NCI-H345 treated with DMSO at 0.1 percent for 48 hours (cell line): ENCODE results near the gene WDR48.

ENCODE experiments used
- DNase-seq: peaks from one replicate; lab custom pipeline; 2025; ENCODE audit not compliant: unreplicated experiment; lab: John Stamatoyannopoulos, UW

The WDR48 gene

DNA sequence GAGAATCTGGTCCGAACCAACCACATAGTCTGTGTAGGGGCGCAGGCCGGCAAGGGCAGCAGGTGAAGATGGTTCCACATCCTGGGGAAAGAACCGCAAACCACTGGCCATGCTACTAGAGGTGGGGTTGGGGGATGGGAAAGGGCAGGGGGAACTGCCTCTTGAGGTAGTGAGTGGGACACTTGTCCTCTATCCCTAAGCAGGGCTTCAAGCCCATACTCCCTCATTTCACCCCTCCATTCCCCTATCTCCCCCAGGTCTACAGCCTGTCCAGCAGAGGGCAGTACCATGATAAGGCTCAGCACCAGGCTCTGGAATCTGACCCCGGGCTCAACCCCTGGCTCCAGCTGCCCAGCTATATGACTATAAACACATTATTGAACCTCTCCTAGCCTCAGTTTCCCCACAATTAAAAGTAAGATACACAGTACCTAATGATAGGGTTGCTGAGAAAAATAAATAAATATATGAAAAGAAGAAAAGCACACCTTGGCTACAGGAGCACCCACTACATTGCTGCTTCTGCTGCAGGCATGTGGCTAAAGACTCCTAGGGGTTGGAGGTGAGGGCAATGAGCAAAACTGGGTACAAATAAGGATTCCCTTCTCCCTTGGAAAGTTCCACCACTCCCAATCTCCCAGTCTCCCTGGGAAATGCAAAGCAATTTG lies 49.3 kb downstream of the WDR48 start:
- DNase-seq = no peak

DNA sequence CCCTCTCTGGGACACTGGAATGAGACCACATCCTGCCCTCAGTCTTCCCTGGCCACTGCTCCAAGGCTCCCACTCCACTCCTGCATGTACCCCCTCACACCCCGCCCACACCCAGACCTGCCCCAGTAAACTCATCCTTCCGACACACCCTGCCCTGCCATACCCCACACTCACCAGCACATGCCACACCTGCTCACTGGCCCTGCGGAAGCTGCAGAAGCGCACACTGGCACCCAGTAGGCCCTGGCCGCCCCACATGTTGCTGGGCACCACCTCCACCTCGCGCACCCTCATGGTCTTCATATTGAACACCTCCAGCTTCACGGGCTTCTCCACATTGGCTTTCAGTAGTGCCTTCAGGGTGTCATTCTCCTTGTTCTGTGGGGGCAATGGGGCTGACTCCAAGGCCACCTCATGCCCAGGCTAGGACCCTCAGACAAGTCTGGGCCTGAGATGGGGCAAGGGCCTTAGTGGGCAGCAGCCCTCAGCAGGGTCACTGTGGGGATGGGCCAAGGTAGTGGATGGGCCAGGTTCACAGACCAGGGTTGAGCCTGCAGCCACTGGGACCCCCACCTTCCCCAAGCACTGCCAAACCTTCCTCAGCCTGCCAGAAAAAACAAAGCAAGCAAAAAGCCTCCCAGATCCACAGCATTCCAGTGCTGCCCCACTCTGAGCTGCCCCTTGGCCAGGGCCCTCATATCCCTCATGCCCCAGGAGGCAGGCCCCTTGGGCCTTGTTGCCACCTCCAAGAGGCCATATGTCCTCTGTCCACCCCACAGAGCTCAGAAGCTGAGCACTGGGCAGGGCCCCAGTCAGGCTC lies 50.9 kb downstream of the WDR48 start:
- no peak for DNase-seq

DNA sequence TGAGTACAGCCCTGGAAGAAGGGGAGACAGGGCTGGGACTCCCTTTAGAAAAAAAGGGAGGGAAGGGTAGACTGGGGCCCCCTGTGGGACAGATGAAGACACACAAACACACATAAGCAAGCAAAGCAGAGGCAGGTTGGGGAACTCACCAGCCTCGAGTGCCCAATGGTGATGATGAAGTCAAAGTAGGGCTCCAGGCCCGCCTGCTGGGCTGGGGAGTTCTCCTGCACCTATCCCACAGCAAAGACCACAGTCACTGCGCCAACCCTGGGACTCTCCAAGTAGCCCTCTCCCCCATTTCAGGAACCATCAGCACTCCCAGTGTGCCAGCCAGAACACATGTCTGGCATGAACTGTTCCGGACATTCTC lies 51.5 kb downstream of the WDR48 start:
- no peak for DNase-seq

DNA sequence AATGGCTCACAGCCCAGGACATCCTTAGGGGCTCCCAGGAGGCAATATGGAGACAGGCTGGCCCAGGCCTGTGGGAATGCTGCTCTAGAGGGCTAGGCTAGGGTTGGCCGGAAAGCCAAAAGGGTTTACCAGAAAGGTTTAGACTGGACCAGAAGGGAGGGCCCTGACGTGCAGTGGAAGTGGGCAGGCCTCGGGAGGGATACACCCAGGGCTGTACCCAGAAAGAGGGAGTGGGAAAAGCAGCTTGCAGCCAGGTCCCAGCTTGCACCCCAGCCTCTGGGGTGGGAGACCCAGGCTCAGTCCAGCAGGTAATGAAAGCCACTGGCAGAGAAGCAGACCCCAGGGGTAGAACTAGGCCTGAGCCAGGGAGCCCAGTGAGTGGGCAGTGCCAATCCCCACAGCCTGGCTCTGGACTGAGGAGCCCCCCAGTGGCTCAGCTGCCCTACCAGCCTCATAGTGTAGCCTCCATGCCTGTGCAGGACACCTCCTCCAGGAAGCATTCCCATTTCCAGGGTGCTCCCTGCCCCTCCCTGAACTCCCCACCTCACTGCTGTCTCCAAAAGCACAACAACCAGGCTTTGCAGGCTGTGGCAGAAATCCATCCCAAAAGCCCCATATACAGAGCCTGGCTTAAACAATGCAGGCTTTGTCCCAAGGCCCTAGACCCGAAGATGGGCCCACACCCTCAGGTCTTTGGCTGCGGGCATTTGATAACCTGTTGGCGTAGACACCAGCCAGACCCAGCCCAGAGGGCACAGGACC lies 52.2 kb downstream of the WDR48 start:
- no peak for DNase-seq

DNA sequence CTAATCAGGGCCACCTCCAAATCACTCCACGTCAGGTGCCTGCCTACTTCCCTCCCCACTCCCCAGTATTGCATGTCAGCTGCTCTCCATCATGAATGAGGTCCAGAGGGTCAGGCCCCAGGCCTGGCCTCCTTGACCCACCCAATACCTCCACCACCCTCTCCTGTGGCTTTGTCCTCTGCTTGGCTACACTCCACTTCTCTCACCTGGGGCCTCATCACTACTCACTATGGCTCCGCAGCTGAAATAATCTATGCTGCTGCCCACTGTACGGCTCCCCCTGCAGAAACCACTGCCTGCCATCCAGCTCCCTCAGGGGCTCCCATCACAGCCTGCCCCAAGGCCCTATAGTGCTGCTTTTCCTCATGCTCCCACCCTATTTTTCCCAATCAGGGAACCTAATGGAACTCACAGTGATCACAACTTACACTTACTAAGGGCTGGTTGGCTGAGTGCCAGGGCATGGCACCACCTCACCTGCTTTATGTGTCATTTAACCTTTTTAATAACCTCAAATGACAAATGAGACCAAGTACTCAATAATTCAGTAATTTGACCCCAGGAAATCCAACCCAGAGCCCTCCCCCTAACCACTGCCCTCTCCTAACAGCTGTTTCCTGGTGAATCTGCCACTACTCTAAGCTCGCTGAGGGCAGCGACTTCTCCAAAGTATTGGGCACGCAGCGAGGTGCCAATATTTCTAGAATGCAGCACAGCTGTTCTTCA lies 53.3 kb downstream of the WDR48 start:
- no peak for DNase-seq

DNA sequence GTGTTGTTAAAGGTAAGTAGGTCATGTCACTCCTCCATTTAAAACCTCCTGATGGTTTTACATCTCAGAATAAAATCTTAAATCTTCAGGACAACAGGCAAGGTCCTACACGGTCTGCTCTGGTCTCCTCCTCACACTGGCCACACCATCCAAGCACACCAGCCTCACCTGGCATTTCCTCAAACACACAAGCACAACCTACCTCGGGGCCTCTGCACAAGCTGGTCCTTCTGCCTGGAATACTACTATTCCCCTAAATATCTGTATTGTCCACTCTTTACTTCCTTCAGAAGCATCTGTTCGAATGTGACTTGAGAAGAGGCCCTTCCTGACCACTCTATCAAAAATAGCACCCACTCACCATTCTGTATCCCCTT lies 53.9 kb downstream of the WDR48 start:
- no peak for DNase-seq

DNA sequence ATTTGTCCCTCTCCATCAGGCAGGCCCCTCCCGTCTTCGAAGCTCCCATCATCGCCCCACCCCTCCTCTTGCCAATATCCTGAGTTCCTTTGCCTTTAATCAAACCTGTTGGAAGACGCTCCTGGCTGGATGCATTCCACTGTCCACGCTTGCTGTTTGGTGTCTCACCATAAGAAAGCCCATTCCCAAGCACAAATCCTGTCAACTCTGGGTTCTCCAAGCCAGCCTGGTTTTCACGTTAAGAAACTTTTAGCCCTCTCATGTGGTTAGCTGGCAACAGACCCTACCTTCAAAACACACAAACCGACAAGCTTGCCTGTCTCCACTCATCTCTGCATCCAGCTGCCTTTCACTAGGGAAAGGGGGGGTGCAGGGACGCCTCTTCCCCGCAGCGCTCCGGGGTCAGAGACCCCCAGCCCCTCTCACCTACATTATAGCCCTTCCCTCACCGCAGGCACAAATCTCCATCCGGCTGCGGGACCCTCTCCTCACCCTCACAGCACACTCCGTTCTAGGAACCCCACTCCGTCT lies 54.5 kb downstream of the WDR48 start:
- no peak for DNase-seq

DNA sequence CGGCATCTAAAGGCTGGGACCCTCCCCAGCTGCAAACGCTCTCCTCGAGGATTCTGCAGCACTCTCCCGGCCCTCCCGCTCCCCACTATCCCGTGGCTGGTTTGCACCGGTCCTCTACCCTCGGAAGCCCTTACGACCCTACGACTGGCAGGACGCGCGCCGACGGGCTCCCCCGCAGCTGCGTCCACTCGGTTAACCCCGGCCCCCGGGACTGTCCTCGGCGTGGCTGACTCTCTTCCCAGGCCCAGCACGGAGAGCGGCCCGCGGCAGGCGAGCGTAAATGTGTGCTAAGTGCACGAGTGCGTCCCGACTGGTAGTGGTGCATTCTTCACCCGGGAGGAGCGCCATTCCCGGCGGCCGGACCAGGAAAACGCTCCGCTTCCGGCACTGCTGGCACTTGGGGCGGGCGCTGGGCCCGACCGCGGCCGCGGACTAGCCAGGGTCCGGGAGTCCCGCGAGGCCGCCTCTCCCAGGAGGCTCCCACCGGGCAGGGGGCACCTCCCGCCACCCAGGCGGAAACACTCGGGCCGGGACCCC lies 55.1 kb downstream of the WDR48 start:
- no peak for DNase-seq

DNA sequence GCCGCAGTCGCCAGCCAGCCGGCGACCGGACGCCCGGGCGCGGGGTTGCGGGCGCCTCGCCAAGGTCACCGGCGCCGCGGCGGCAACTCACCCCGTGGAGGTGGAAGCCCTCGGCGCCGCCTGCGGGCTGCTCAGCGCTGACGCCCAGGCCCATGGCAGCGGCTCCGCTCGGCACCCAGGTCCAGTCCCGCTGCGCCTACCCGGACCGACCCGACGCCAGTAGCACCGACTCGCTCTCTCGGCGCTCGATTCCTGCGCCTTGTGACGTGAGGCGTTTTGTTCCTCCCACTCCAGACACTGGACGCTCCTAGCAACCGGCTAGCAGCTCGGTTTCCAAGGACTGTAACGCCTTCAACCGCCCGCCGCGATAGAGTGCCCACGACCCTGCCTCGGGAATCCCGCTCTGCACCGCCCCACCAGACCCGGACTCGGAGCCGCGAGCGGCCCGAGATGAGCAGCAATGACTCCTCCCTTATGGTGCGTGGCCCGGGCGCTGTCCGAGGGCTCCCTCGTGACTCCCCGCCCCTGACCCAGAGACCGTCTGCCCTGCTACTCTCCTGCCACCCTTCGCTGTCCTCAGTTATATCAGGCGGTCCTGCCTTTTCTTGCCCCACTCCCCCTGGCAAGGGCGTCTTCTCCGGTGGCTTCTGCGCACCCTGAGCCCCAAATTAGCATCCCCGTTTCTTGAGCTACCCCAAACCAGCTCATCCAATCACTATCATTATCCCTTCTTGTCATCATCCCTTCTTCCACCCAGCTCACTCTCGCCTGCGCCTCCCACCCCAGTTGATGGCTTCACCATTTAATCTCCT lies 55.8 kb downstream of the WDR48 start, which contains the start of the genes GORASP1 and TTC21A:
GORASP1 (minus strand) TSS at position 240 of the 812 bp plus-strand sequence; CDS start at position 154, 86 bp downstream.
TTC21A (plus strand) TSS at position 293 of the 812 bp plus-strand sequence; CDS start at position 451, 158 bp downstream.
- peak; percentile 56 for DNase-seq

DNA sequence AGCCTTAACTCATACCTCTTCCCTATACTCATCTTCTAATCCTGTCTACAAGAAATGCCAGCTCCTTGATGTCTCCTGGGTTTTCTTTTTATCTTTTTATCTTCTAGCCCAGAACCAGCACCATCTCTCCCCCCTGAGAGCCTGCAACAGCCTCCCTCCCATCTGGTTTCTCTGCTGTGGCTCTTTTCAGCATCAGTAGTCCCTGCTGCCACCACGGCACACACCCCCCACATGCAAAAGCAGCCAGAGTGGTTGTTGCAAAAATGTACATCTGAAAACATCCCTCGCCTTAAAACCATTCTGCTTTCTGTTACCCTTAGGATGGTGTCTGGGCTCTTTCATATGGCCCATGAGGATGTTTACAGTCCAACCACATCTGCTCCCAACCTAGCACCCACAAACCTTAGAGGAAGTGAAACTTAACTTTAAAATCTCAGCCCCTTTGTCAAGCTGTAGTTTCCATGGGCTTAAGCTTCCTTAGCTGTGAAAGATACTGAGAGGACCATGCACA lies 56.4 kb downstream of the WDR48 start:
- DNase-seq = no peak

DNA sequence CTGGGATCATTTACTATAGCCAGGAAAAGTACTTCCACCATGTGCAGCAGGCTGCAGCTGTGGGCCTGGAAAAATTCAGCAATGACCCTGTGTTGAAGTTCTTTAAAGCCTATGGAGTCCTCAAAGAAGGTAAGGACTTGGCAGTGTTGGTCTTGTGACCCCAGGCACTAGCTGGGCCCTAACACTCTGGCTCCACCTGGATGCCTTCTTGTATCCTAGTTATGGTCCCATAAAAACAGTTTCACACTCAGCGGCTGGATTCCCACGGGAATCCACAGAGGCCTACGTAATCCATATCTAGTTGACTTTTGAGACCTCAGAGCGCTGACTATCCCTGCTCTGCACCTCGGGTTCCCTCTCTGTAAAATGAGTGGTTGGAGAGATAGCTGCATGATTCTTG lies 57.3 kb downstream of the WDR48 start:
- no peak for DNase-seq

DNA sequence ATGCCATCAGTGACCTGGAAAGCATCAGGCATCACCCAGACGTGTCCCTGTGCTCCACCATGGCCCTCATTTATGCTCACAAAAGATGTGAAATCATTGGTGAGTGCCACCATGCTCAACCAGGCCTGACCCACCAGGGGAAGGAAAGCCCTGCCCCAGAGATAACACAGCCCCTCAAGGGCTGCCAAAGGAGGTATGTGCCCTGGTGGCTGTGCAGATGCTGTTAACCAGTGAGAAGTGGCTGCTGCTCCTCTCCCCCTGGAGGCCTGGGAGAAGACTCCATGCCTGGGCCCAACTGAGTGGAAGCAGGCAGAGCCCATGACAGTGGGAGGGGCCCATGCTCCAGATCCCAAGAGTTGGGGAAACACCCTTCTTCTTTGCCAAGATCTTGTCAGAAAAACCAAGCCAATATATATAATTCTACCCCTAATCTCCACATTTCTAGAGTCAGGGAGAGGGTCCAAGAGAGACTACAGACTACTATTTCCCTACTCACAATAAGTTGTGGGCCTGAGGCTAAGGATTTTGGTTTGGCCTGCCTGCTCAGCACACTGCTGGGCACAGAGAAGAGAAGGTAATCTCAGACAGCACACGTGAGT lies 58.3 kb downstream of the WDR48 start:
- no peak for DNase-seq

DNA sequence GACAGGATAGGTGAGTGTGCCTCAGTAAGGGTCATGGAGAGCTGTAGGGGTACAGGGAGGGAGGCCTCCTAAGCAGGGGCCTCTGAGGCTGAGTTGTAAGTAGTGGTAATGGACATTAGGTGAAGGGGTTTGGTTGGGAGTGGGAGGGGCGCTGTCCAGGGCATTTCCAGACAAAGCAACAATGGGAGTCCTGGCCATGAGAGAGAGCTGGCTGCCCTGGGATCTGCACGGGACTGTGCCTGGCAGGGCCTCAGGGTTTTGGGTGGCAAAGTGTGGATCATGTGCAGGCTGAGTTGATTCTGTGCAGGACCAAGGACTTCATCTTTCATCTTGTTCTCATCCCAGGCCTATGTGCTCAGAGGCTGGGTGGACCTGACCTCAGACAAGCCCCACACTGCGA lies 60.3 kb downstream of the WDR48 start:
- DNase-seq = no peak

DNA sequence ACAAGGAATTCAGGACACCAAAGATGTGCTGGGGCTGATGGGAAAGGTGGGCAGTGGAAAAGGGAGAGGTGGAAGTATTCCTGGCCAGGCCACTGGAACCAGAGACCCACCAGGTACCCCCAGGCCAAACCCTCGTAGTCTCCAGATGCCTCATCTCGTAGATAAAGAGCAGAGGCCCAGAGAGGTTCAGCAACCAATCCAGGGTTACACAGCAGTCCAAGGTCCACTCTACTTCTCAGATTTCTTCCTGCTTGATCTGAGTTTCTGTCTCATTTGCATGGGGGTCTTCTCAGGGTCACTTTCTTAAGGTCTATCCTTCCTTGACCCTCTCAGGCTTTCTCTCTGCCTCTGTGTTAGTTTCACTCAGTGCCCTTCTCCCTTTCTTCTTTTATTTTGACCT lies 60.7 kb downstream of the WDR48 start:
- DNase-seq = no peak

DNA sequence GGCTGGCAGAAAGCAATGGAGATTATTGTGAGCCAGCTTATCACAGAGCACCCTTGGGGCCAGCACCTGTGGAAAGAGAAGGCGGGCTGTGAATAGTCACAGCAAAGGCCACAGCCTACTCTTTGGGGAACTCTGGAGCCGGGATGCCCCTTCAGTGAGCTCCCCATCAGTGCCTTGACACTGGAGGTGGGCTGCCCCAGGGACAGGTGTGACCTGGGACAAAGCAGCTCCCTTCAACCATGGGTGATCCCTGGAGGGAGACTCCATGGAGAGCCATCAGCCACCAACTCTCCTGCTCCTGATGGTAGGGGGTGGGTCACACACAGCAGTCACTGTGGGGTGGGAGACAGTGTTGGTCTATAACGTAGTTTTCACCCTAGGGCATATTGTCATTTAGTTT lies 61.5 kb downstream of the WDR48 start:
- no peak for DNase-seq

DNA sequence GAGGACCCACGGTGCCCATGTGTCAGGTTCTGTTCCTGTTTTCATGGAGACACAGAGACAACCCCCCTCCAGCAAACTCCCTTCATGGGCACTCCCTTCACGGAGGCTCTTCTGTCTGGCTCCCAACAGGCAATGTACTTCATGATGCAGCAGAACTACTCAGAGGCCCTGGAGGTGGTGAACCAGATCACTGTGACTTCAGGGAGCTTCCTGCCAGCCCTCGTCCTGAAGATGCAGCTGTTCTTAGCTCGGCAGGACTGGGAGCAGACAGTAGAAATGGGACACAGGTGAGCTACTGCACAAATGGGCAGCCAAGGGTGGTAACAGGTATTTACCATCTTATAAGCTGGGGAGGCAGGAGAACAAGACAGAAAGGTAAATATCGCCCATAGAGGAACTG lies 62.6 kb downstream of the WDR48 start:
- no peak for DNase-seq

DNA sequence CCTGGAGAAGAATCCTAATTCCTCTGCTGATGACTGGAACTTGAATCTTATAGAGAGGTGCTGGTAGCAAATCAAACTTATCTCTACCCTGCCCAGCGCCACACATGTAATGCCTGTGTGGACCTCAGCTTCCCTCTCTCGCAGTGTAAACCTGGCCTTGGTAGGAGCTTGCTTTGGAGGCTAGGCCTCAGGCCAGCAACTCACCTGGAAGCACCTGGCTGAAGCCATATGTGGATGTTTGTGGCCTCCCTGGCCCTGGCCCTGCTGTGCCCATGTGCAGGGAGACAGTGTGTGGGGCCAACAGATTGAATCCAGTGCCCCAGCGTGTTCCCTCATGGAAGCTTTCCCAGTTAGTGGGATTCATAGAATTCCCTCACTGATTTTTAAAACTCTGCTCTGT lies 64.1 kb downstream of the WDR48 start:
- DNase-seq = no peak

DNA sequence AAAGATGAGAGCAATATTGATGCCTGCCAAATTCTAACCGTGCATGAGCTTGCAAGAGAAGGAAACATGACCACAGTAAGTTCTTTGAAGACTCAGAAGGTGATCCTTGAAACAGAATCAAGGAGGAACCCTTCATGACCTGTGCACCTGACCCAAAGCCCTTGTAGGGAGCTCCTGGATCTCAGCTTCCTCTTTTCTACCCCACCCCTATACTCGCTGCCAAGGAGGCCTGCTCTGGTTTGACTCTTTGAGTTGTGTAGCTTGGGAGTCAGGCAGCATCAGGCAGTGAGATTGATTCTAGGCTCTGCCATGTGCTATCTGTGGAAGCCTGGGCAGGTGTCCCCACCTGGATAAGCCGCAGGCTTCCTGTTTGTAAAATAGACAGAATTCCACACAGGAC lies 66.3 kb downstream of the WDR48 start:
- DNase-seq = no peak
